HepG2 (cell line): ENCODE results near the gene CCDC38. TPM values are rescaled to one million over a fixed set of nuclear protein-coding genes. Genes with fewer than 3 reads are reported as not detected.

Experiments used
- BHLHE40 ChIP-seq: IDR thresholded peaks from 2 replicates; pipeline ENCODE4 v1.6.1; 2011; ENCODE audit warnings: low read length, improper control_type of control experiment
- CCDC6 ChIP-seq: sonication (generic); formaldehyde crosslinking; IDR thresholded peaks from 2 replicates; pipeline ENCODE4 v1.8.1; 2022; ENCODE audit warnings: mild to moderate bottlenecking, missing genetic modification reagents, moderate library complexity
- ELF1 ChIP-seq: sonication (generic); formaldehyde crosslinking; IDR thresholded peaks from 2 replicates; pipeline ENCODE4 v1.4.0; 2020; ENCODE audit warnings: missing genetic modification reagents
- FOXO1 ChIP-seq: sonication (generic); formaldehyde crosslinking; IDR thresholded peaks from 2 replicates; pipeline ENCODE4 v1.4.0; 2020; ENCODE audit warnings: missing genetic modification reagents
- HDAC2 ChIP-seq: sonication (generic); formaldehyde crosslinking; IDR thresholded peaks from 2 replicates; pipeline ENCODE4 v1.4.0; 2020; ENCODE audit warnings: missing genetic modification reagents
- HMG20A ChIP-seq: IDR thresholded peaks from 2 replicates; pipeline ENCODE4 v1.6.1; 2016; ENCODE audit warnings: borderline replicate concordance
- ISL2 ChIP-seq: sonication (generic); formaldehyde crosslinking; IDR thresholded peaks from 2 replicates; pipeline ENCODE4 v1.5.0; 2020; ENCODE audit warnings: missing genetic modification reagents
- MED13 ChIP-seq: sonication (generic); formaldehyde crosslinking; IDR thresholded peaks from 2 replicates; pipeline ENCODE4 v1.5.0; 2020; ENCODE audit warnings: missing genetic modification reagents
- MLX ChIP-seq: IDR thresholded peaks from 2 replicates; pipeline ENCODE4 v1.6.1; 2016
- NFYB ChIP-seq: sonication (generic); formaldehyde crosslinking; IDR thresholded peaks from 2 replicates; pipeline ENCODE4 v1.4.0; 2020; ENCODE audit warnings: missing genetic modification reagents
- POGZ ChIP-seq: sonication (generic); formaldehyde crosslinking; IDR thresholded peaks from 2 replicates; pipeline ENCODE4 v1.4.0; 2020; ENCODE audit warnings: mild to moderate bottlenecking, missing genetic modification reagents
- RFX3 ChIP-seq: IDR thresholded peaks from 2 replicates; pipeline ENCODE4 v1.6.1; 2016; ENCODE audit warnings: missing biosample characterization, missing genetic modification reagents
- WIZ ChIP-seq: sonication (generic); formaldehyde crosslinking; IDR thresholded peaks from 2 replicates; pipeline ENCODE4 v1.5.1; 2020; ENCODE audit warnings: mild to moderate bottlenecking, missing genetic modification reagents
- ZC3H13 ChIP-seq: sonication (generic); formaldehyde crosslinking; IDR thresholded peaks from 2 replicates; pipeline ENCODE4 v1.8.1; 2023; ENCODE audit warnings: mild to moderate bottlenecking, missing genetic modification reagents, moderate library complexity
- ZFP37 ChIP-seq: sonication (generic); formaldehyde crosslinking; IDR thresholded peaks from 2 replicates; pipeline ENCODE4 v1.4.0; 2020; ENCODE audit warnings: missing genetic modification reagents, borderline replicate concordance
- ZKSCAN8 ChIP-seq: IDR thresholded peaks from 2 replicates; pipeline ENCODE4 v1.6.1; 2016; ENCODE audit warnings: borderline replicate concordance, missing genetic modification reagents, missing compliant biosample characterization
- ZNF276 ChIP-seq: sonication (generic); formaldehyde crosslinking; IDR thresholded peaks from 2 replicates; pipeline ENCODE4 v1.4.0; 2020; ENCODE audit warnings: mild to moderate bottlenecking, low read depth, missing genetic modification reagents
- ZNF589 ChIP-seq: sonication (generic); formaldehyde crosslinking; conservative IDR thresholded peaks from 2 replicates; pipeline ENCODE4 v1.8.0; 2022; ENCODE audit warnings: mild to moderate bottlenecking, moderate library complexity, missing genetic modification reagents
- ZSCAN21 ChIP-seq: sonication (generic); formaldehyde crosslinking; IDR thresholded peaks from 2 replicates; pipeline ENCODE4 v1.8.0; 2022; ENCODE audit warnings: mild to moderate bottlenecking, missing genetic modification reagents, moderate library complexity, borderline replicate concordance
- polyA plus RNA-seq, 8 experiments: library from polyadenylated mRNA; depleted of rRNA in 3 of 8; stranded (reverse) in 7 of 8; unstranded in 1 of 8; fragments of >200 nt; fragmentation: Illumina TruSeq in 4 of 8; extraction: Trizol in 4 of 8; gene quantifications; 2 replicates each; pipeline versions ENCODE4 v1.2.1 to v1.2.3, GENCODE V29; 2011 to 2016; ENCODE audit warnings: low read depth in 4 of 8, missing spikeins in 1 of 8, mixed read lengths in 1 of 8; ENCODE audit not compliant: insufficient read depth in 1 of 8
- total RNA-seq, 5 experiments: library from RNA; depleted of rRNA; stranded (reverse); fragments of >200 nt; fragmentation: Illumina TruSeq; extraction: Trizol; gene quantifications; 2 replicates each; pipeline ENCODE4 v1.2.3, GENCODE V29; 2016; ENCODE audit warnings: low read depth in 1 of 5
- TF ChIP-seq, protein P1 (sequence below): sonication (generic); formaldehyde crosslinking; IDR thresholded peaks from 2 replicates; pipeline ENCODE4 v1.4.0; 2020; ENCODE audit warnings: missing genetic modification reagents
- TF ChIP-seq, protein P2 (sequence below): sonication (generic); formaldehyde crosslinking; IDR thresholded peaks from 2 replicates; pipeline ENCODE4 v1.5.0; 2020; ENCODE audit warnings: missing genetic modification reagents
- TF ChIP-seq, protein P3 (sequence below), 2 experiments: sonication (generic) in 1 of 2; formaldehyde crosslinking in 1 of 2; IDR thresholded peaks; 2 replicates each; pipeline versions ENCODE4 v1.5.1 to v1.6.1; 2011 to 2020; ENCODE audit warnings: borderline replicate concordance in 1 of 2, low read depth in 1 of 2, low read length in 1 of 2, mild to moderate bottlenecking in 1 of 2, missing genetic modification reagents in 1 of 2, moderate library complexity in 1 of 2
- TF ChIP-seq, protein P4 (sequence below): sonication (generic); formaldehyde crosslinking; IDR thresholded peaks from 2 replicates; pipeline ENCODE4 v1.4.0; 2020; ENCODE audit warnings: mild to moderate bottlenecking, missing genetic modification reagents

Gene CCDC38
- total and polyA plus RNA-seq, 2 of the 13 experiments (the other 11 are each of a cell fraction or from before 2014, with no cell fraction given): 0.24 to 0.32 TPM

DNA sequence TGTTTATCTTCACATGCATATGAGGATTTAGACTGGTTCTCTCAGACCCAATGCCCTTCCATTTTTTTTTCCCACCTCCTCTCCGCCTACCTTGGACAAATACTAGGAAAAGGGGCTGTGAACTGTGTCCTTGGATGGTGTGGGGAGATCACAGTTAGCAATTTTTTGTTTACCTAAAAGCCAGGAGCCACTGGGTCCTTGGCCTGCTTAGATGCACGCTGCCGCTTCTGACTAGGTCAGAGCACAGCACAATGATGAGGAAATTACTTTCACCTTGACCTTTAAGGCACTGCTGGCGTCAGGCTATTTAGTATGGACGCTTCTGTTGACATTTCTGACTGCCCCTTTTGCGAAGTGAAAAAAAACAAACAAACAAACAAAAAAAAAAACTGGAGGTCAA lies 1.9 kb downstream of the CCDC38 start (continued):
- TF ChIP-seq ZFP37 (peak; percentile 57; the same call in 1 of the 2 replicates), MLX (CRISPR knock-in tag) (peak; percentile 78), NFYB (CRISPR knock-in tag) (peak; percentile 32; the same call in 1 of the 2 replicates), RFX3 (CRISPR knock-in tag) (no peak), FOXO1 (CRISPR knock-in tag) (peak; percentile 93), ZSCAN21 (CRISPR knock-in tag) (peak; percentile 63; the same call in 1 of the 2 replicates), HDAC2 (peak; percentile 95), MED13 (CRISPR knock-in tag) (no peak), POGZ (CRISPR knock-in tag) (peak; percentile 70), BHLHE40 (0 out of 2 replicates have a peak, but pooled peaks have one; percentile 40), ZKSCAN8 (CRISPR knock-in tag) (0 out of 2 replicates have a peak, but pooled peaks have one; percentile 33), ZNF589 (peak; percentile 66; the same call in 1 of the 2 replicates), HMG20A (CRISPR knock-in tag) (peak; percentile 95), WIZ (CRISPR knock-in tag) (no peak), ZC3H13 (CRISPR knock-in tag) (0 out of 2 replicates have a peak, but pooled peaks have one; percentile 61), ELF1 (CRISPR knock-in tag) (peak; percentile 36; the same call in 1 of the 2 replicates), ZNF276 (CRISPR knock-in tag) (no peak), ISL2 (CRISPR knock-in tag) (peak; percentile 89), CCDC6 (CRISPR knock-in tag) (peak; percentile 77; the same call in 1 of the 2 replicates)
- TF ChIP-seq, protein P1, sequence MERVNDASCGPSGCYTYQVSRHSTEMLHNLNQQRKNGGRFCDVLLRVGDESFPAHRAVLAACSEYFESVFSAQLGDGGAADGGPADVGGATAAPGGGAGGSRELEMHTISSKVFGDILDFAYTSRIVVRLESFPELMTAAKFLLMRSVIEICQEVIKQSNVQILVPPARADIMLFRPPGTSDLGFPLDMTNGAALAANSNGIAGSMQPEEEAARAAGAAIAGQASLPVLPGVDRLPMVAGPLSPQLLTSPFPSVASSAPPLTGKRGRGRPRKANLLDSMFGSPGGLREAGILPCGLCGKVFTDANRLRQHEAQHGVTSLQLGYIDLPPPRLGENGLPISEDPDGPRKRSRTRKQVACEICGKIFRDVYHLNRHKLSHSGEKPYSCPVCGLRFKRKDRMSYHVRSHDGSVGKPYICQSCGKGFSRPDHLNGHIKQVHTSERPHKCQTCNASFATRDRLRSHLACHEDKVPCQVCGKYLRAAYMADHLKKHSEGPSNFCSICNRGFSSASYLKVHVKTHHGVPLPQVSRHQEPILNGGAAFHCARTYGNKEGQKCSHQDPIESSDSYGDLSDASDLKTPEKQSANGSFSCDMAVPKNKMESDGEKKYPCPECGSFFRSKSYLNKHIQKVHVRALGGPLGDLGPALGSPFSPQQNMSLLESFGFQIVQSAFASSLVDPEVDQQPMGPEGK (CRISPR knock-in tag): peak; percentile 83
- TF ChIP-seq, protein P2, sequence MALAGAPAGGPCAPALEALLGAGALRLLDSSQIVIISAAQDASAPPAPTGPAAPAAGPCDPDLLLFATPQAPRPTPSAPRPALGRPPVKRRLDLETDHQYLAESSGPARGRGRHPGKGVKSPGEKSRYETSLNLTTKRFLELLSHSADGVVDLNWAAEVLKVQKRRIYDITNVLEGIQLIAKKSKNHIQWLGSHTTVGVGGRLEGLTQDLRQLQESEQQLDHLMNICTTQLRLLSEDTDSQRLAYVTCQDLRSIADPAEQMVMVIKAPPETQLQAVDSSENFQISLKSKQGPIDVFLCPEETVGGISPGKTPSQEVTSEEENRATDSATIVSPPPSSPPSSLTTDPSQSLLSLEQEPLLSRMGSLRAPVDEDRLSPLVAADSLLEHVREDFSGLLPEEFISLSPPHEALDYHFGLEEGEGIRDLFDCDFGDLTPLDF (CRISPR knock-in tag): no peak
- TF ChIP-seq, protein P3, sequence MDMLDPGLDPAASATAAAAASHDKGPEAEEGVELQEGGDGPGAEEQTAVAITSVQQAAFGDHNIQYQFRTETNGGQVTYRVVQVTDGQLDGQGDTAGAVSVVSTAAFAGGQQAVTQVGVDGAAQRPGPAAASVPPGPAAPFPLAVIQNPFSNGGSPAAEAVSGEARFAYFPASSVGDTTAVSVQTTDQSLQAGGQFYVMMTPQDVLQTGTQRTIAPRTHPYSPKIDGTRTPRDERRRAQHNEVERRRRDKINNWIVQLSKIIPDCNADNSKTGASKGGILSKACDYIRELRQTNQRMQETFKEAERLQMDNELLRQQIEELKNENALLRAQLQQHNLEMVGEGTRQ (IDR thresholded peaks at IDR 0.05; ENCODE audit: low read depth, low read length): no peak
- TF ChIP-seq, protein P3 (CRISPR knock-in tag; IDR thresholded peaks at IDR 0.05; ENCODE audit: borderline replicate concordance): no peak
- TF ChIP-seq, protein P4, sequence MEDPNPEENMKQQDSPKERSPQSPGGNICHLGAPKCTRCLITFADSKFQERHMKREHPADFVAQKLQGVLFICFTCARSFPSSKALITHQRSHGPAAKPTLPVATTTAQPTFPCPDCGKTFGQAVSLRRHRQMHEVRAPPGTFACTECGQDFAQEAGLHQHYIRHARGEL (CRISPR knock-in tag): no peak
